GM12891 (cell line): ENCODE results near the gene OR5B21.

Source experiments
- PAX5 ChIP-seq: IDR thresholded peaks from 2 replicates; pipeline ENCODE4 v1.6.1; 2011; ENCODE audit warnings: low read length, moderate library complexity, mild to moderate bottlenecking; ENCODE audit not compliant: insufficient read depth, severe bottlenecking
- POLR2A ChIP-seq: IDR thresholded peaks from 2 replicates; pipeline ENCODE4 v1.6.1; 2011; ENCODE audit warnings: low read depth, low read length, control low read depth
- POLR2AphosphoS5 ChIP-seq: IDR thresholded peaks from 2 replicates; pipeline ENCODE4 v1.6.1; 2011; ENCODE audit warnings: low read depth, low read length, control low read depth
- POU2F2 ChIP-seq: IDR thresholded peaks from 2 replicates; pipeline ENCODE4 v1.6.1; 2011; ENCODE audit warnings: low read depth, mild to moderate bottlenecking, control low read depth, low read length, moderate library complexity

DNA sequence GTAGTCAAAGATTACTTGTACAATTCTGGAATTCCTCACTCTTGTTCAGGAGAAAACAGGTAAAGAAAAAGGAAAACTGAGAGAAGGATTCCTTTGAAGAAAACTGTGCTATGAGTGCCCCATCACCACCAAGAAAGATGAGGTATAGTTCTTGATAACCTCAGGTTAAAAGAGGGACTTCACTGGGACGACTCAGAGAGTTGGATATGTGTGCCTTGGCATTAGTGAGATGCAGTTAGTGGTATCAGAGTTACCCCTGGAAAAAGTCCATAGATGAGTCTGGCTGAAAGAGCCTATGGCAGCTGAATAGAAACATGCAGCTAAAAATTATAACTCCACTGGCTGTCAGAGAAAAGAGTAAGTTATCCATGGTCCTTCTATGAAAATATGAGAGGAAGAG is 38.9 kb upstream of the OR5B21 start:
- no peak for TF ChIP-seq POLR2A
- no peak for TF ChIP-seq POLR2AphosphoS5
- no peak for TF ChIP-seq PAX5
- TF ChIP-seq POU2F2, result no peak
